Fibroblast of lung (primary cell): Measurements from ENCODE around the gene TEDC1.

Source experiments
- EZH2 ChIP-seq: IDR thresholded peaks from 2 replicates; pipeline ENCODE4 v1.5.1; 2012; ENCODE audit warnings: low read length, control low read depth, mild to moderate bottlenecking; ENCODE audit errors: missing control alignments
- TF ChIP-seq, protein P1 (sequence below), 2 donors: IDR thresholded peaks in 1 of 2; conservative IDR thresholded peaks in 1 of 2; 1 replicate in 1 of 2; 2 replicates in 1 of 2; pipeline ENCODE4 v1.5.1; 2011 to 2012; ENCODE audit warnings: low read length in 2 of 2, control low read depth in 1 of 2, inconsistent platforms in 1 of 2, low read depth in 1 of 2, mild to moderate bottlenecking in 1 of 2

DNA sequence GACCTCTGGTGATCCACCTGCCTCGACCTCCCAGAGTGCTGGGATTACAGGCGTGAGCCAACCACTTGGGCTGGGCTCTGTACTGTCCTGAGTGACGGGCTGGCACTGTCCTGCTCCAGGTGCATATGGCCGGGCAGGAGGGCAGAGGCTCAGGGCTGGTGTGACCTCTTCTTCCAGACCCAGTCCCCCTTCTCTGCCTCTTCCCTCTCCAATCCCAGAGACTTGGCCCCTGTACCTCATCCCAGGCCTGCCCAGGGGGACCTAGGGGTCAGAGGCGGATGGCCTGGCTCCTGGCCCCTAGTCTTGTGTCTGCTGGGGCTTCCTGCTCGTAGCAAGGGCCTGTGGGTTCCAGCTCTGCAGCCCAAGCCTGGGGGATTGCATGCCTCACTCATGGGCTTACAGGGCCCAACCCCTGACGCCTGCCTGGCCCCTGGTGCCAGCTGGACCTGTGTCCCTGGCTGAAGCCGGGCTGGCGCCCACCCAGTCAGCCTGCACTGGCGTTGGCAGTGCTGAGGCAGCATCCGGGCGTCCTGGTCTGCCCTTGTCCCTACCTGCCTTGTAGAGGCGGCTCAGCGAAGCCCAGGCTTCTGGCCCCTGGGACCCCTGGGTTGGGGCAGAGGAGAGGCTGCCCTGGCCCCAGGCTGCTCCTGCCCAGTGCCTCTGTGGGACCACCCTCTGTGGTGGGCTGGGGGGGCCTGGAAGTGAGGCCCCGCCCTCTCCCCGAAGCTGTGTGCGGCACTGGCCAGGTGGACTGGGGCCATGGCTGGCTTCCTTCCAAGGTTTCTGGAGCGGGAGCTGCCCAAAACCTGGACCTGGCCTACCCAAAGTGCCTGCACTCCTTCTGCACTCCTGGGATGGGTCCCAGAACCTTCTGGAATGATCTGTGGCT is 4.3 kb downstream of the TEDC1 start:
- TF ChIP-seq, protein P1, sequence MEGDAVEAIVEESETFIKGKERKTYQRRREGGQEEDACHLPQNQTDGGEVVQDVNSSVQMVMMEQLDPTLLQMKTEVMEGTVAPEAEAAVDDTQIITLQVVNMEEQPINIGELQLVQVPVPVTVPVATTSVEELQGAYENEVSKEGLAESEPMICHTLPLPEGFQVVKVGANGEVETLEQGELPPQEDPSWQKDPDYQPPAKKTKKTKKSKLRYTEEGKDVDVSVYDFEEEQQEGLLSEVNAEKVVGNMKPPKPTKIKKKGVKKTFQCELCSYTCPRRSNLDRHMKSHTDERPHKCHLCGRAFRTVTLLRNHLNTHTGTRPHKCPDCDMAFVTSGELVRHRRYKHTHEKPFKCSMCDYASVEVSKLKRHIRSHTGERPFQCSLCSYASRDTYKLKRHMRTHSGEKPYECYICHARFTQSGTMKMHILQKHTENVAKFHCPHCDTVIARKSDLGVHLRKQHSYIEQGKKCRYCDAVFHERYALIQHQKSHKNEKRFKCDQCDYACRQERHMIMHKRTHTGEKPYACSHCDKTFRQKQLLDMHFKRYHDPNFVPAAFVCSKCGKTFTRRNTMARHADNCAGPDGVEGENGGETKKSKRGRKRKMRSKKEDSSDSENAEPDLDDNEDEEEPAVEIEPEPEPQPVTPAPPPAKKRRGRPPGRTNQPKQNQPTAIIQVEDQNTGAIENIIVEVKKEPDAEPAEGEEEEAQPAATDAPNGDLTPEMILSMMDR (conservative IDR thresholded peaks at IDR 0.05 in 1 of 2, IDR thresholded peaks at IDR 0.05 in 1 of 2; ENCODE audit: low read depth in 1 of 2, low read length in 2 of 2), result no peak
- TF ChIP-seq EZH2, result no peak
